GM21367 (cell line): ENCODE results near the gene SYNE3.

ENCODE experiments used
- ATAC-seq: cut with Tn5 transposase; IDR thresholded peaks from one replicate; pipeline ENCODE4 v1.9.1; 2021; ENCODE audit not compliant: unreplicated experiment

Gene SYNE3

GRCh38 chr14:95541932-95542930, 25.8 kb upstream of the SYNE3 start:
- ATAC-seq, result no peak

- no peak for ATAC-seq
Measured at GRCh38 chr14:95541346-95541745, 24.9 kb upstream of the SYNE3 start.

- ATAC-seq, result no peak
Measured at GRCh38 chr14:95540236-95540855, 23.9 kb upstream of the SYNE3 start.

DNA sequence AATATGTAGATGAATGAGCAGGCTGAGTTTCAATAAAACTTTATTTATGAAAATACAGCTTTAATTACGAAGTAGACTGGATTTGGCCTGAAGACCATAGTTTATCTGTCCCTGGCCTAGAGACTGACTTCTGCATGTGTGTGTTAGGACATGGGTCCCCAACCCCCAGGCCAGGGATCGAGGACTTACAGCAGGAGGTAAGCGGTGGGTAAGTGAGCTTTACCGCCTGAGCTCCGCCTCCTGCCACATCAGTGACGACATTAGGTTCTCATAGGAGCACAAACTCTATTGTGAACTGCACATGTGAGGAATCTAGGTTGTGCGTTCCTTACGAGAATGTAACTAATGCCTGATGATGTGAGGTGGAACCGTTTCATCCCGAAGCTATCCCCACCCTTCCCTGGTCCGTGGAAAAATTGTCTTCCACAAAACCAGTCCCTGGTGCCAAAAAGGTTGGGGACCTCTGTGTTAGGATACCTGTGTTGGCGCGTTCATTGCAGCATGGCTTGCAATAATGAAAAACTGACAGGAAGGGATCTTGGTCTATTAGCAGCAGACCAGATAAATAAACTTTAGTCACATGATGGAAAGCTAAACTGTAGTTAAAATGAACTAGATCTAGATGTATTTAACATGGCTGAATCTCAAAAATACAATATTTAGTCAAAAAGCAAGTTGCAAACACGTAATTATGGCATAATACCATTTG, 22.5 kb upstream of the SYNE3 start:
- ATAC-seq, result no peak

- ATAC-seq, result no peak
Measured at GRCh38 chr14:95537298-95538089, 21.0 kb upstream of the SYNE3 start.

GRCh38 chr14:95536671-95537070, 20.2 kb upstream of the SYNE3 start:
- ATAC-seq, result no peak

DNA sequence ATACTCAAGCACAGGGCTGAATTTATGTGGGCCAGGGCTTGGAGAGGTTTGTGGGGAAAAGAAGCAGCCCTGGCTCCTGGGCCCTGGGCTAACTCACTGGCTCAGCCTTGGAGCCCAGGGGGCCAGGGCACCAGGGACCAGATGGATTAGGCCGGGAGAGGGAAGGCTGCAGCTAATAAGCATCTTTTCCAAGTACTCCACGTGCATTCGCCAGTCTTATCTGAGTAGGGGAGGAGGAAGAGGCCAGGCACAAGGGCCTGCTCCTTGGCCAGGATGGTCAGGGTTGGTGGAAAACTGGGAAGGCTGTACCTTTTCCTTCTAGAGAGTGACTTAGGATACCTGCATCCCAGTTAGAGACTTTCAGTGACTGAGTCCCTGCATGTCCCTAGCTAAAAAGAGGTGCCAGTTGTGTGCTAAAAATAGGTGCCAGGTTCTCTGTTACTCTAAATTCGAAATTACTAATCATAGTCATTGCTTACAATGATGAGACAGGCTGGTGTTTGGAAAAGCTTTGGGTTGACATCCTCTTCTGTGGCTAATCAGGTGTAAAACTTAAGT, 19.7 kb upstream of the SYNE3 start:
- no peak for ATAC-seq

GRCh38 chr14:95535226-95536021, 19.0 kb upstream of the SYNE3 start:
- no peak for ATAC-seq

GRCh38 chr14:95534299-95535225, 18.1 kb upstream of the SYNE3 start, which contains the start of gene GLRX5:
Gene GLRX5, plus strand, starts transcription at chr14:95535050. Its CDS starts 40 bp downstream, at chr14:95535090.
- ATAC-seq, result peak; percentile 91

- no peak for ATAC-seq
Measured at GRCh38 chr14:95533822-95534221, 17.4 kb upstream of the SYNE3 start.

DNA sequence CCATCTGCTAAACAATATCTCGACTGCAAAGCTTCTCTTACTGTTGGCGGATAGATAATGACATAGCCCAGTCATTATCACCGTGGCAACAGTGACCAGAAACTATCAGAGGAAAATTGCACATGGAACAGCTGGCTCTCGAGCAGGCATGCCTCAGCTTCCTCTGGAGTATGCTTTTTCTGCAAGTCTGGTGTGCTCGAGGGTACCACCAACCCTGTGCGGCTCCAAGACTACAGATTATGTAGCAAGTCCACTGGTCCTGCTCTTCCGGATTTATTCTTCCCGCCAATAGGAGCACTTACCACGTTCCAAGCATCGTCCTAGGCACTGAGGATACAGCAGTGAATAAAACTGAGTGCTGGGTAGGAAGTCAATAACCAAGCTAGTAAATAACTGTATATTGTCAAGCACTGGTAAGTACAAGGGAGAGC, 17.0 kb upstream of the SYNE3 start:
- no peak for ATAC-seq

DNA sequence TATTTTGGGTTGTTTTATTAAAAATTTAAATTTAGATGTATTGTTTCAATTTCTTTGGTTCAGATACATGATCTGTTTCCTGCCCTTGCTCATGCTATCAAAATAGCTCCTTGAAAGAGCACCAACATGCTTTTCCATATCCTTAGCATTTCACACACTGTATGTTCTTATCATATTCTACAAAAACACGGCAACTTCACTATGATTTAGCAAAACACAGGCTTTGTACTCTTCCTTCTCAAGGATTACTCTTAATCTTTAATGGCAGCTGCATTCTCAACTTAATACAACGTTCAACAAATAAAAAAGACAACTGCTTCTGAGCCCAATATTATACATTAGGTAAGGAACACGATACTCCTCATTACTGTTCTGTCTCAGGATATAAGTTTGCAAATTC, 15.5 kb upstream of the SYNE3 start:
- ATAC-seq, result no peak

GRCh38 chr14:95531473-95531872, 15.0 kb upstream of the SYNE3 start:
- ATAC-seq, result no peak

GRCh38 chr14:95530473-95531276, 14.2 kb upstream of the SYNE3 start:
- ATAC-seq, result no peak

GRCh38 chr14:95529216-95529615, 12.8 kb upstream of the SYNE3 start:
- no peak for ATAC-seq

DNA sequence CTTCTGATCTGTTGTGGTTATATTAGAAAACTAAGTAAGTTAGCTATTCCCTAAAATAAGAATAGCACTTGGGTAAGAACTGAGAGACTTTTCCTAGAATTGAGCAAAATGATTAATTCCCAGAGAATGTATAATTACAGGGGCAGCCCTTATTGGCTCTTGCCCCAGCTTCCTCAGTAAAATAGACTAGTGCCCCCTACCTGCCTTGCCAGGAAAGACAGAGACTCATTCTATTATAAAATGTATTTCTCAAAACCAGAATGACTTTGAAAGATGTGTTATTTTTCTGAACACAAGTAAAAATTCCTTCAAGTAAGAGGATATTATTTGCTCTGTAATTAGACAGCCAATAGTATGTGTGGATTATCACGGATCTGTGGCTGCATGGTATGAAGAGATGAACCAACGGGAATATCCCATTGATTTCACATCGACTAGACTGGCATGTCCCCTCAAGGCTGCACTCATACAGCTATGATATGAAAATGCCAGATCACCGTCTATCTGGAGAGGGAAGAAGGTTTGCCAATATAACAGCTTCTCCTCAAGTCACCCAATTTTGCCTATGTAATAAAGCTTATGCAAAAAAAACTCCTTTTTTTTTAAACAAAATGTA, 11.0 kb upstream of the SYNE3 start:
- no peak for ATAC-seq
